Activated gamma-delta T cell (primary cell): Measurements from ENCODE around the gene PDGFRB.
A peak's percentile ranks its signal among the peaks of the same experiment; 100 is the strongest.

Experiments
- DNase-seq: peaks from one replicate; lab custom pipeline; 2025; lab: John Stamatoyannopoulos, UW
- total RNA-seq, 2 donors: gene quantifications; one replicate each; lab custom pipeline; 2026; lab: John Stamatoyannopoulos, UW

Gene PDGFRB
- total RNA-seq: 0.10 to 0.65 reads per million in 2 donors

GRCh38 chr5:150155258-150156026 is at the start of gene PDGFRB:
PDGFRB (minus strand) TSS chr5:150155845; CDS start chr5:150137047, 18,798 bp downstream.
- peak; percentile 13 for DNase-seq

GRCh38 chr5:150204590-150204960 is 48.9 kb upstream of the PDGFRB start:
- DNase-seq: no peak

GRCh38 chr5:150203832-150204589 is 48.4 kb upstream of the PDGFRB start:
- no peak for DNase-seq

- DNase-seq: no peak
Observed at GRCh38 chr5:150202501-150202900, 46.9 kb upstream of the PDGFRB start.

GRCh38 chr5:150197476-150197875 is 41.8 kb upstream of the PDGFRB start:
- DNase-seq: no peak

- DNase-seq: no peak
Observed at GRCh38 chr5:150196986-150197385, 41.3 kb upstream of the PDGFRB start.

- DNase-seq: no peak
Observed at GRCh38 chr5:150196514-150196913, 40.9 kb upstream of the PDGFRB start.

GRCh38 chr5:150195736-150196485 is 40.3 kb upstream of the PDGFRB start:
- no peak for DNase-seq

GRCh38 chr5:150192462-150192861 is 36.8 kb upstream of the PDGFRB start:
- DNase-seq: no peak

- no peak for DNase-seq
Observed at GRCh38 chr5:150190987-150191386, 35.3 kb upstream of the PDGFRB start.

GRCh38 chr5:150190503-150190979 is 34.9 kb upstream of the PDGFRB start:
- no peak for DNase-seq

GRCh38 chr5:150189728-150190502 is 34.3 kb upstream of the PDGFRB start, which contains the start of gene SLC6A7:
SLC6A7 (plus strand) TSS chr5:150190062; CDS start chr5:150190328, 266 bp downstream.
- DNase-seq: no peak

GRCh38 chr5:150189326-150189725 is 33.7 kb upstream of the PDGFRB start:
- DNase-seq: no peak

- DNase-seq: no peak
Observed at GRCh38 chr5:150188146-150188842, 32.6 kb upstream of the PDGFRB start.

- DNase-seq: no peak
Observed at GRCh38 chr5:150186897-150187296, 31.3 kb upstream of the PDGFRB start.

- DNase-seq: no peak
Observed at GRCh38 chr5:150186137-150186536, 30.5 kb upstream of the PDGFRB start.

GRCh38 chr5:150184990-150185912 is 29.6 kb upstream of the PDGFRB start:
- no peak for DNase-seq

- no peak for DNase-seq
Observed at GRCh38 chr5:150184006-150184405, 28.4 kb upstream of the PDGFRB start.

GRCh38 chr5:150183436-150183835 is 27.8 kb upstream of the PDGFRB start:
- no peak for DNase-seq

GRCh38 chr5:150182774-150183173 is 27.1 kb upstream of the PDGFRB start:
- no peak for DNase-seq
